GM04503 (cell line): ENCODE results near the gene NUAK1.
"Not testable (repeated sequence)": the region's sequence is repeated elsewhere in the genome, so short reads cannot be mapped to it uniquely, and the experiment has no call there.

Experiments
- DNase-seq: peaks from one replicate; pipeline ENCODE4 v3.0.0-alpha.2; 2012; ENCODE audit warnings: low read depth

NUAK1 gene

GRCh38 chr12:106031761-106032622 is 106.8 kb downstream of the NUAK1 start:
- DNase-seq = no peak

- peak; percentile 75 for DNase-seq
These were observed 108.3 kb downstream of the NUAK1 start for GRCh38 chr12:106030210-106031071.

GRCh38 chr12:106029532-106029931 is 109.2 kb downstream of the NUAK1 start:
- DNase-seq = no peak

GRCh38 chr12:106027911-106028310 is 110.8 kb downstream of the NUAK1 start:
- DNase-seq = no peak

GRCh38 chr12:106027286-106027685 is 111.5 kb downstream of the NUAK1 start:
- DNase-seq = no peak

- DNase-seq = no peak
These were observed 113.6 kb downstream of the NUAK1 start for GRCh38 chr12:106025129-106025528.

GRCh38 chr12:106023039-106023438 is 115.7 kb downstream of the NUAK1 start:
- no peak for DNase-seq

GRCh38 chr12:106022568-106023012 is 116.2 kb downstream of the NUAK1 start:
- no peak for DNase-seq

- no peak for DNase-seq
These were observed 117.2 kb downstream of the NUAK1 start for GRCh38 chr12:106021516-106021915.

GRCh38 chr12:106020736-106021135 is 118.0 kb downstream of the NUAK1 start:
- no peak for DNase-seq

GRCh38 chr12:106019144-106019543 is 119.6 kb downstream of the NUAK1 start:
- DNase-seq = no peak

- DNase-seq = no peak
These were observed 120.5 kb downstream of the NUAK1 start for GRCh38 chr12:106018286-106018685.

- DNase-seq = not testable (repeated sequence)
These were observed 122.0 kb downstream of the NUAK1 start for GRCh38 chr12:106016601-106017278.

- DNase-seq = no peak
These were observed 123.1 kb downstream of the NUAK1 start for GRCh38 chr12:106015646-106016045.

GRCh38 chr12:106013941-106014340 is 124.8 kb downstream of the NUAK1 start:
- DNase-seq = no peak
